ENCODE measurements around the gene PRKCE. TPM values are rescaled to one million over a fixed set of nuclear protein-coding genes. Genes with fewer than 3 reads are reported as not detected.

The PRKCE gene
- total RNA-seq, 1 experiment from 2014 or later = 14.8 TPM

- DNase-seq (ENCODE audit: low read depth, low spot score) (no peak), ATAC-seq (no peak)
- TF ChIP-seq CTCF (IDR thresholded peaks at IDR 0.05 in 2 of 3, conservative IDR thresholded peaks at IDR 0.05 in 1 of 3; ENCODE audit: borderline replicate concordance in 1 of 3, insufficient read depth in 1 of 3, low read depth in 2 of 3, low read length in 2 of 3) (no peak), ZNF274 (IDR thresholded peaks at IDR 0.05; ENCODE audit: low read depth, low read length) (no peak), YY1 (IDR thresholded peaks at IDR 0.05; ENCODE audit: extremely low read depth, insufficient replicate concordance, low read depth, low read length) (no peak), POLR2AphosphoS5 (IDR thresholded peaks at IDR 0.05; ENCODE audit: low read depth, low read length) (no peak), ZFX (IDR thresholded peaks at IDR 0.05) (no peak), ZBTB33 (IDR thresholded peaks at IDR 0.05; ENCODE audit: extremely low read depth, insufficient replicate concordance, low read length) (no peak)
- BruUV-seq (replicated peaks) = no TSS peak
- ChIA-PET RAD21 (ENCODE audit: low non-redundant PET in 1 of 2, low total read pairs in 2 of 2, uncharacterized antibody in 2 of 2, unreplicated experiment in 2 of 2) (no interaction called here), CTCF (no interaction called here), POLR2A (no interaction called here)
- no peaks in the 10 kb centered on the region for H3K36me3 ChIP-seq (ENCODE audit: control insufficient read depth in 1 of 2, insufficient read depth in 2 of 2, low read length in 2 of 2)
- H3K9me2 ChIP-seq (ENCODE audit: insufficient read depth) = no peaks in the 10 kb centered on the region
- H3K27ac ChIP-seq (ENCODE audit: low read depth, low read length) = no peak overlapping the region
- H3K27me3 ChIP-seq (ENCODE audit: insufficient read depth, low read length) = no peaks in the 10 kb centered on the region
- peaks cover 9% of the 10 kb centered on the region; the same call in 1 of the 2 replicates for H3K79me2 ChIP-seq (ENCODE audit: insufficient read depth, low read length)
- no peak overlapping the region for H2AFZ ChIP-seq (ENCODE audit: low read depth, low read length, poor library complexity, severe bottlenecking)
- no peak overlapping the region for H3K9ac ChIP-seq (ENCODE audit: low read length)
- no peaks in the 10 kb centered on the region for H4K20me1 ChIP-seq (ENCODE audit: insufficient read depth)
- H3K4me1 ChIP-seq (ENCODE audit: control insufficient read depth in 1 of 2, insufficient read depth in 2 of 2, low read length in 2 of 2) = no peaks in the 10 kb centered on the region
- no peak overlapping the region for H3K4me2 ChIP-seq (ENCODE audit: low read length)
- H3K9me3 ChIP-seq (ENCODE audit: control insufficient read depth in 1 of 2, insufficient read depth in 1 of 2, low read depth in 1 of 2, low read length in 2 of 2) = no peaks in the 10 kb centered on the region
- intact Hi-C loops (cut with micrococcal nuclease) = no loop called here
- H3K4me3 ChIP-seq (replicated peaks in 1 of 2; ENCODE audit: low read depth in 1 of 2, low read length in 2 of 2) = no peak overlapping the region
Observed at GRCh38 chr2:45882707-45883602, 231.5 kb downstream of the PRKCE start.
